GM12873 (cell line): Measurements from ENCODE around the gene ADAM15.

ENCODE experiments used
- TF ChIP-seq, protein P1 (sequence below): IDR thresholded peaks from 2 replicates; pipeline ENCODE4 v1.5.1; 2012; ENCODE audit warnings: low read depth, mild to moderate bottlenecking, moderate library complexity, low read length, control low read depth; ENCODE audit not compliant: insufficient read depth; ENCODE audit errors: missing control alignments

ADAM15 gene

DNA sequence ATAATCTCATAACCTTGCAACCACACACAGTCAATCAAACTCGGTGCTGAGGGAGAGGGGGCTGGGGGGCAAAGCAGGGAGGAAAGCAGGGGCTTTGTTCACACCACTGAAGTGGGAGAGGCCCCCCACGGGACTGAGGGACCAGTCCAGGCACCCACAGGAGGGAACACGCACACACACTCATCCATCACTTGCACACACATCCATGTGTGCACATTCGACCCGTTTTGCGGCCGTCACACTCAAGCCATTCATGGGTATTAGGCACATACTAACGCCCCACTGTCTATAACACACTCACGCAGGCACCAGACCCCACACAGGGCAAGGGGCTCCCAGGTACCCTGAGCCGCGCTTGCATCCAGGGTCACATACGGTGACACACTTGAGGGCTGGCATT, 41.5 kb downstream of the ADAM15 start:
- TF ChIP-seq, protein P1, sequence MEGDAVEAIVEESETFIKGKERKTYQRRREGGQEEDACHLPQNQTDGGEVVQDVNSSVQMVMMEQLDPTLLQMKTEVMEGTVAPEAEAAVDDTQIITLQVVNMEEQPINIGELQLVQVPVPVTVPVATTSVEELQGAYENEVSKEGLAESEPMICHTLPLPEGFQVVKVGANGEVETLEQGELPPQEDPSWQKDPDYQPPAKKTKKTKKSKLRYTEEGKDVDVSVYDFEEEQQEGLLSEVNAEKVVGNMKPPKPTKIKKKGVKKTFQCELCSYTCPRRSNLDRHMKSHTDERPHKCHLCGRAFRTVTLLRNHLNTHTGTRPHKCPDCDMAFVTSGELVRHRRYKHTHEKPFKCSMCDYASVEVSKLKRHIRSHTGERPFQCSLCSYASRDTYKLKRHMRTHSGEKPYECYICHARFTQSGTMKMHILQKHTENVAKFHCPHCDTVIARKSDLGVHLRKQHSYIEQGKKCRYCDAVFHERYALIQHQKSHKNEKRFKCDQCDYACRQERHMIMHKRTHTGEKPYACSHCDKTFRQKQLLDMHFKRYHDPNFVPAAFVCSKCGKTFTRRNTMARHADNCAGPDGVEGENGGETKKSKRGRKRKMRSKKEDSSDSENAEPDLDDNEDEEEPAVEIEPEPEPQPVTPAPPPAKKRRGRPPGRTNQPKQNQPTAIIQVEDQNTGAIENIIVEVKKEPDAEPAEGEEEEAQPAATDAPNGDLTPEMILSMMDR = no peak

DNA sequence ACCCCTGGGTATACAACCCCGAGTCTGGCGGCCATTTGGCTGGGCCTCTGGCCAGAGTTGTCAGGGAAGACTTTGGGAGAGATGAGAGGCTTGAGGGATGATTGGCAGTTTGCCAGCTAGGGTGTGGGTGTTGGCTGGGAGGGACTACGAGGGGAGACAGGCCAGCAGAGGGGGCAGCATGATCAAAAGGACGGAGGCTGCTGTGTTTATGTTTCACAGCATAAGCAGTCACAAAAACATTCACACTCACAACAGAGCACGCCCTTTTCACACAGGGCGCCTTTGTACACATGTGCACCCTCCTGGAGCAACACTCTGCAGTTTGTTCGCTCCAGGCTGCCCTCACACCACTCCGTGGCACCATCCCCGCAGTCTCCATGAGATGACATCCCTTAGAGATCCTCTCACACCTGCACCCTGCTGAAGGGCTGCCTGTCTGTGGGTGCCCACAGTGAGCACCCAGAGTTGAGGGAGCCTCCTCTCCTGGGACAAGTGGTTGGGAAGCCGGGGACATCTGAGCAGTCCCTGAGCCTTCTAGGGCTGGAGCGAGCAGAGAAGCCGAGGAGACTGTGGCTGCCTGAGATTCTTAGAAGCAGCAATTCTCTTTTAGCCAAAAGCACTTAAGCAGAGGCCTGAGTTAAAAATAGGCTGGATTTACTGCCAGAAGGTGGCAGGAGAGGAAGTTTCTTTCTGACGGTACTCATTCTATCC, 43.0 kb downstream of the ADAM15 start:
- TF ChIP-seq, protein P1 = peak; percentile 39

DNA sequence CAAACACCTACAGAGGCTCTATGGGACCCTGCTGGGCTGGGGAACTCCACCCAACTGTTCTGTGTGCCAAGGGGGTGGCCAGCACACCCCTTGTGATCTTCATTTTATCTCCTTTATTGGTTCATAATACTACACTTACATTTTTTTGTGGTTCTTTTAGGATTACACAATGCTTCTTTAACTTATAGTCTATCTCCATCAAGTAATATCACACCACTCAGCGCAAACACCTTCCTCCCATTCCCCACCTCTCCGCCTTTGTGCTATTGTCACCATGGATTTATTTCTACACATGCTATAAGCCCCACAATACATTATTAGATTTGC, 43.5 kb downstream of the ADAM15 start:
- TF ChIP-seq, protein P1 = no peak

DNA sequence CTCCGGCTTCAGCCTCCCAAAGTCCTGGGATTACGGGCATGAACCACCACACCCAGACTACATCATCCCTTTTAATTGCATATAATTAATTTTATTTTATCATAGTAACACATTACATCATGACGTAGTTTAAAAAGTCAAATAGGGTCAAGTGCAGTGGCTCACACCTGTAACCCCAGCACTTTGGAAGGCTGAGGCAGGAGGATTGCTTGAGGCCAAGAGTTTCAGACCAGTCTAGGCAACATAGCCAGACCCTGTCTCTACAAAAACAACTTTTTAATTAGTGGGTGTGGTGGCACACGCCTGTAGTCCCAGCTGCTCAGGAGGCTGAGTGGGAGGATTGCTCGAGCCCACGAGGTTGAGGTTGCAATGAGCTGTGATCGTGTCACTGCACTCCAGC, 48.2 kb downstream of the ADAM15 start:
- TF ChIP-seq, protein P1 = no peak

DNA sequence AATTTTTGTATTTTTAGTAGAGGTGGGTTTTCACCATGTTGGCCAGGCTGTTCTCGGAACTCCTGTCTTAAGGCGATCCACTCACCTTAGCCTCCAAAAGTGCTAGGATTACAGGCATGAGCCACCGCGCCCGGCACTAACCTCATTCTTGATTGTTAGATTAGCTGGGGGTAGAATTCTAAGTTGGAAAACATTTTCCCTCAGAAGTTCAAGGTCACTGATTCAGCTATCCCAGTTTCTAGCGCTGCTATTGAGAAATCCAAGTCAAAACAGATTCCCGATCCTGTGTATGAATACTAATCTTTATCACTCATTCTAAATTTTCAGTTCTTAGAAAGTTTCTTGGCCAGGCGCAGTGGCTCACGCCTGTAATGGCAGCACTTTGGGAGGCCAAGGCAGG, 52.2 kb downstream of the ADAM15 start:
- TF ChIP-seq, protein P1 = no peak

DNA sequence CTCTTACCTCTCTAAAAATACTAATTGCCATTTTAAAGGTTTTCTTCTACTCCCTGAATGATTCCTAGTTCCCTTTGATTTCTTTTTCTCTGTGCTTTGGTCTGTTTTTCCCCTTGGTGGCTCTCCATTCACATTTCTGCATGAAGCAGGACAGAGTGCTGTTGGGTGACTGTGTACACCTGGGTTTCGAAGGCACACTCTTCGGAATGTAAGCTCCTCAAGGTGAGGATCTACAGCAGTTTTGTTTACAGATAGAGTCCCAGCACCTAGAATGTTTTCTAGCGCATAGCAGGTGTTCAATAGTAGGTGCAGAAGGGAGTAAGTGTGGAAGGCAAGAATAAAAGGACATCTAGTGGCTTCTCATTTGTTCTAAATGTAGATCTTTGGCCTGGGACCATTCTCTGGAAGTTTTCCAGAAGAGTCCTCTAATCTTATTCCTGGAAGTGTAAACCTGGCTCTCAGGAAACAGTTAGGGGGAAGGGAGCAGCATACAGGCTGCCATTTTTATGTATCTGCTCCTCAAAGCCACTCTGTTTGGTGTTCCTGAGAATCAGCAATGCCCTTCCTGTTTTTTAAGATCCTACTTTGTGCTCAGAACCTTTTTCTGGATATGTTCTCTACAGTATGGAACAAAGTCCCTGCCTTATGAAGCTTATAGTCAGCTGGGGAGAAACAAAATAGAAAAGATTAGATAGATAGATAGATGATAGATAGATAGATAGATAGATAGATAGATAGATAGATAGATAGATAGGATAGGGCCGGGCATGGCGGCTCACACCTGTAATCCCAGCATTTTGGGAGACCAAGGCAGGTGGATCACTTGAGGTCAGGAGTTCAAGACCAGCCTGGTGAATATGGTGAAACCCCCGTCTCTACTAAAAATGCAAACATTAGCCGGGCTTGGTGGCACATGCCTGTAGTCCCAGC, 53.8 kb downstream of the ADAM15 start:
- TF ChIP-seq, protein P1 = no peak

DNA sequence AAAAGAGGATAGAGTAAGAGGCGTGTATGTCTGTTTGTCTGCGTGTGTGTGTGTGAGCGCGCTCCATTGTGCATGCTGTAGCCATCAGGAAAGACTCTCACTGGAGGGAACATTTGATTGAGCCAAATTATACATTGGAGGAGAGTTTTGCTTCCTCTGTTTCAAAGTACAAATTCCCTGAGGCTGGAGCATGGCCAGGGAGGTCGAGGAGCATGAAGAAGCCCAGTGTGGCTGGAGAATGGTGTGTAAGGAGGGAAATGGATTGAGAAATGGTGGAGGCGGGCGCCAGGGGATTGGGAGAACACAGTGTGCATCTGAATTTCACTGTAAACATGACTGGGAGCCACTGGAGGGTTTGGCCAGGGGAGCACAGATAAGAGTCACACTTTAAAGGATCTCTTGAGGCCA, 54.5 kb downstream of the ADAM15 start:
- TF ChIP-seq, protein P1 = no peak
